GM18499 (cell line): ENCODE data around the gene TLR1.

Experiments used
- ATAC-seq: cut with Tn5 transposase; IDR thresholded peaks from one replicate; pipeline ENCODE4 v1.9.1; 2021; ENCODE audit warnings: moderate number of reproducible peaks; ENCODE audit not compliant: insufficient read depth, unreplicated experiment

TLR1 gene

GRCh38 chr4:38749336-38749735 lies 55.3 kb downstream of the TLR1 start:
- no peak for ATAC-seq

DNA sequence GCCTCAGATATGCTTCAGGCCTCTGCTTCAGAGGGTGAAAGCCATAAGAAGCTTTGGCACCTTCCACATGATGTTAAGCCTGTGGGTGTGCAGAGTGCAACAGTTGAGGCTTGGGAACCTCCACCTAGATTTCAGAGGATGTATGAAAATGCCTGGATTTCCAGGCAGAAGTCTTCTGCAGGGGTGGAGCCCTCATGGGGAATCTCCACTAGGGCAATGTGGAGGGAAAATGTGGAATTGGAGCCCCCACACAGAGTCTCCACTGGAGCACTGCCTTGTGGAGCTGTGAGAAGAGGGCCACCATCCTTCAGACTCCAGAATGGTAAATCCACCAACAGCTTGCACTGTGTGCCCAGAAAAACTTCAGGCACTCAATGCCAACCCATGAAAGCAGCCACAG lies 57.0 kb downstream of the TLR1 start:
- ATAC-seq: no peak
